Muscle of arm (tissue), 14 donors: ENCODE data around the gene ST8SIA1. TPM values are rescaled to one million over a fixed set of nuclear protein-coding genes. Genes with fewer than 3 reads are reported as not detected.
"Not testable (repeated sequence)": the region's sequence is repeated elsewhere in the genome, so short reads cannot be mapped to it uniquely, and the experiment has no call there.

Source experiments
- DNase-seq: peaks from one replicate; pipeline ENCODE4 v3.0.0-alpha.2; 2013
- long read RNA-seq, 11 donors: transcript quantifications; one replicate each; lab custom pipeline, GENCODE V29; 2026
- polyA plus RNA-seq, 12 donors: library from polyadenylated mRNA; unstranded; fragments of 120-200 nt; gene quantifications; one replicate each; pipeline ENCODE4 v1.2.1, GENCODE V29; 2013; ENCODE audit not compliant: insufficient read length in 12 of 12

ST8SIA1 gene
- polyA plus RNA-seq, result 10 to 100 TPM in 4 of 12 donors, 1 to 10 TPM in 7, not detected in 1; 7.8 to 27.8 (median 9.3) TPM
- long read RNA-seq, donor 1, full-length matches to known transcripts, result 1 of 125 reads
- long read RNA-seq, donor 1, partial matches to known transcripts, result 92 of 125 reads
- long read RNA-seq, donor 1, other reads (novel, unspliced or antisense), result 32 of 125 reads
- long read RNA-seq, donor 2, partial matches to known transcripts, result 0 of 1 reads
- long read RNA-seq, donor 2, other reads (novel, unspliced or antisense), result 0 of 1 reads
- long read RNA-seq, donor 3, full-length matches to known transcripts, result 1 of 12 reads
- long read RNA-seq, donor 3, partial matches to known transcripts, result 5 of 12 reads
- long read RNA-seq, donor 3, other reads (novel, unspliced or antisense), result 6 of 12 reads
- long read RNA-seq, donor 4, result 0 reads
- long read RNA-seq, donor 5, result 0 reads
- long read RNA-seq, donor 6, full-length matches to known transcripts, result 2 of 2 reads
- long read RNA-seq, donor 6, partial matches to known transcripts, result 0 of 2 reads
- long read RNA-seq, donor 6, other reads (novel, unspliced or antisense), result 0 of 2 reads
- long read RNA-seq, donor 7, result 0 reads
- long read RNA-seq, donor 8, full-length matches to known transcripts, result 3 of 3 reads
- long read RNA-seq, donor 8, partial matches to known transcripts, result 0 of 3 reads
- long read RNA-seq, donor 8, other reads (novel, unspliced or antisense), result 0 of 3 reads
- long read RNA-seq, donor 9, partial matches to known transcripts, result 13 of 28 reads
- long read RNA-seq, donor 9, other reads (novel, unspliced or antisense), result 14 of 28 reads
- long read RNA-seq, donor 10, full-length matches to known transcripts, result 1 of 1 reads
- long read RNA-seq, donor 10, partial matches to known transcripts, result 0 of 1 reads
- long read RNA-seq, donor 10, other reads (novel, unspliced or antisense), result 0 of 1 reads
- long read RNA-seq, donor 11, partial matches to known transcripts, result 0 of 1 reads
- long read RNA-seq, donor 11, other reads (novel, unspliced or antisense), result 0 of 1 reads

- peak; percentile 65 for DNase-seq
Measured at GRCh38 chr12:22334410-22335100, at the start of gene ST8SIA1. Gene ST8SIA1, minus strand, starts transcription at chr12:22334707. Its CDS starts 475 bp downstream, at chr12:22334232.

GRCh38 chr12:22380031-22380430 is 45.5 kb upstream of the ST8SIA1 start:
- DNase-seq, result no peak

- no peak for DNase-seq
Measured at GRCh38 chr12:22377731-22378496, 43.4 kb upstream of the ST8SIA1 start.

- DNase-seq, result not testable (repeated sequence)
Measured at GRCh38 chr12:22376596-22377150, 42.2 kb upstream of the ST8SIA1 start.

- DNase-seq, result no peak
Measured at GRCh38 chr12:22374508-22374907, 40.0 kb upstream of the ST8SIA1 start.

- no peak for DNase-seq
Measured at GRCh38 chr12:22372277-22372837, 37.9 kb upstream of the ST8SIA1 start.

- no peak for DNase-seq
Measured at GRCh38 chr12:22366181-22366580, 31.7 kb upstream of the ST8SIA1 start.

- DNase-seq, result no peak
Measured at GRCh38 chr12:22361785-22362184, 27.3 kb upstream of the ST8SIA1 start.

- no peak for DNase-seq
Measured at GRCh38 chr12:22360774-22361173, 26.3 kb upstream of the ST8SIA1 start.

- DNase-seq, result no peak
Measured at GRCh38 chr12:22357531-22357930, 23.0 kb upstream of the ST8SIA1 start.

- no peak for DNase-seq
Measured at GRCh38 chr12:22356231-22356630, 21.7 kb upstream of the ST8SIA1 start.

GRCh38 chr12:22355011-22355580 is 20.6 kb upstream of the ST8SIA1 start:
- DNase-seq, result no peak

- DNase-seq, result no peak
Measured at GRCh38 chr12:22353615-22354325, 19.3 kb upstream of the ST8SIA1 start.

GRCh38 chr12:22350886-22351285 is 16.4 kb upstream of the ST8SIA1 start:
- no peak for DNase-seq

- DNase-seq, result no peak
Measured at GRCh38 chr12:22348208-22348607, 13.7 kb upstream of the ST8SIA1 start.

GRCh38 chr12:22340143-22340542 is 5.6 kb upstream of the ST8SIA1 start:
- DNase-seq, result no peak

- DNase-seq, result no peak
Measured at GRCh38 chr12:22339691-22340090, 5.2 kb upstream of the ST8SIA1 start.

- no peak for DNase-seq
Measured at GRCh38 chr12:22335794-22336166, 1.3 kb upstream of the ST8SIA1 start.

- DNase-seq, result no peak
Measured at GRCh38 chr12:22333713-22334409, 646 bp downstream of the ST8SIA1 start.
